H9 (cell line): ENCODE measurements around the gene SWI5. TPM values are rescaled to one million over a fixed set of nuclear protein-coding genes. Genes with fewer than 3 reads are reported as not detected.

Experiments
- DNase-seq: peaks from one replicate; pipeline ENCODE4 v3.0.0-alpha.2; 2017
- H2AFZ ChIP-seq: one replicate; pipeline ENCODE4 v1.6.1; 2013; ENCODE audit warnings: mild to moderate bottlenecking, low read length, control low read depth, moderate library complexity
- H2AK5ac ChIP-seq: 2 replicates; pipeline ENCODE4 v1.6.1; 2013; ENCODE audit warnings: low read length, control low read depth, mixed read lengths; ENCODE audit not compliant: insufficient read length
- H2BK120ac ChIP-seq: one replicate; pipeline ENCODE4 v1.6.1; 2013; ENCODE audit warnings: low read depth, mild to moderate bottlenecking, low read length, control low read depth, inconsistent platforms; ENCODE audit not compliant: poor library complexity, severe bottlenecking
- H2BK12ac ChIP-seq: 2 replicates; pipeline ENCODE4 v1.6.1; 2013; ENCODE audit warnings: low read length, control low read depth, mixed read lengths, low read depth; ENCODE audit not compliant: insufficient read length
- H2BK15ac ChIP-seq: 2 replicates; pipeline ENCODE4 v1.6.1; 2013; ENCODE audit warnings: low read depth, low read length, control low read depth
- H2BK20ac ChIP-seq: one replicate; pipeline ENCODE4 v1.6.1; 2013; ENCODE audit warnings: low read depth, mild to moderate bottlenecking, low read length, control low read depth, inconsistent platforms; ENCODE audit not compliant: poor library complexity, severe bottlenecking
- H2BK5ac ChIP-seq: 2 replicates; pipeline ENCODE4 v1.6.1; 2013; ENCODE audit warnings: low read length, control low read depth, mixed read lengths; ENCODE audit not compliant: insufficient read length
- H3K14ac ChIP-seq: 2 replicates; pipeline ENCODE4 v1.6.1; 2013; ENCODE audit warnings: low read length, control low read depth; ENCODE audit not compliant: insufficient read depth
- H3K18ac ChIP-seq: 2 replicates; pipeline ENCODE4 v1.6.1; 2013; ENCODE audit warnings: low read depth, mild to moderate bottlenecking, mixed read lengths, low read length, control low read depth; ENCODE audit not compliant: insufficient read length
- H3K23ac ChIP-seq: 2 replicates; pipeline ENCODE4 v1.6.1; 2013; ENCODE audit warnings: low read length, control low read depth, mixed read lengths, low read depth; ENCODE audit not compliant: insufficient read length
- H3K23me2 ChIP-seq: 2 replicates; pipeline ENCODE4 v1.6.1; 2013; ENCODE audit warnings: low read depth, mild to moderate bottlenecking, mixed read lengths, low read length, control low read depth; ENCODE audit not compliant: insufficient read length, poor library complexity, severe bottlenecking
- H3K27ac ChIP-seq: 2 replicates; pipeline ENCODE4 v1.5.1; 2013; ENCODE audit warnings: low read length, control low read depth, mixed read lengths, low read depth; ENCODE audit not compliant: insufficient read length
- H3K27me3 ChIP-seq: 2 replicates; pipeline ENCODE4 v1.6.1; 2013; ENCODE audit warnings: low read length, control low read depth, inconsistent platforms; ENCODE audit not compliant: insufficient read depth
- H3K4ac ChIP-seq: 2 replicates; pipeline ENCODE4 v1.6.1; 2013; ENCODE audit warnings: low read depth, mild to moderate bottlenecking, control low read depth, inconsistent platforms, low read length, moderate library complexity
- H3K4me1 ChIP-seq: 2 replicates; pipeline ENCODE4 v1.6.1; 2013; ENCODE audit warnings: low read length, control low read depth, inconsistent platforms; ENCODE audit not compliant: insufficient read depth
- H3K4me2 ChIP-seq: 2 replicates; pipeline ENCODE4 v1.6.1; 2013; ENCODE audit warnings: low read length, control low read depth, mixed read lengths; ENCODE audit not compliant: insufficient read length, insufficient read depth
- H3K56ac ChIP-seq: 2 replicates; pipeline ENCODE4 v1.6.1; 2013; ENCODE audit warnings: low read depth, mild to moderate bottlenecking, mixed read lengths, low read length, control low read depth; ENCODE audit not compliant: insufficient read length
- H3K79me1 ChIP-seq: 2 replicates; pipeline ENCODE4 v1.6.1; 2013; ENCODE audit warnings: low read depth, mild to moderate bottlenecking, moderate library complexity, low read length, control low read depth, inconsistent platforms; ENCODE audit not compliant: insufficient read depth, poor library complexity, severe bottlenecking
- H3K79me2 ChIP-seq: 2 replicates; pipeline ENCODE4 v1.6.1; 2013; ENCODE audit warnings: low read length, control low read depth, inconsistent platforms; ENCODE audit not compliant: insufficient read depth
- H3K9ac ChIP-seq: 2 replicates; pipeline ENCODE4 v1.6.1; 2013; ENCODE audit warnings: low read length, control low read depth, mixed read lengths; ENCODE audit not compliant: insufficient read length; ENCODE audit errors: extremely low read depth
- H3K9me3 ChIP-seq: one replicate; pipeline ENCODE4 v1.6.1; 2013; ENCODE audit warnings: low read depth, low read length, inconsistent platforms; ENCODE audit not compliant: control insufficient read depth
- H3T11ph ChIP-seq: one replicate; pipeline ENCODE4 v1.6.1; 2013; ENCODE audit warnings: mild to moderate bottlenecking, low read length, control low read depth, inconsistent platforms
- H4K20me1 ChIP-seq: one replicate; pipeline ENCODE4 v1.6.1; 2013; ENCODE audit not compliant: control insufficient read depth, insufficient read length, insufficient read depth
- H4K5ac ChIP-seq: 2 replicates; pipeline ENCODE4 v1.6.1; 2013; ENCODE audit warnings: low read depth, mild to moderate bottlenecking, mixed read lengths, low read length, control low read depth; ENCODE audit not compliant: insufficient read length
- H4K8ac ChIP-seq: replicated peaks from 2 replicates; pipeline ENCODE4 v1.6.1; 2013; ENCODE audit warnings: low read length, control low read depth, mixed read lengths, low read depth; ENCODE audit not compliant: insufficient read length
- H4K91ac ChIP-seq: 2 replicates; pipeline ENCODE4 v1.6.1; 2013; ENCODE audit warnings: low read depth, mild to moderate bottlenecking, moderate library complexity, mixed read lengths, low read length, control low read depth; ENCODE audit not compliant: insufficient read length
- H3K27ac Mint-ChIP-seq, 3 experiments: 2 replicates in 2 of 3; 3 replicates in 1 of 3; pipeline ENCODE4 v1.8.0; 2020 to 2021; ENCODE audit warnings: mixed read lengths in 3 of 3, mild to moderate bottlenecking in 1 of 3, moderate library complexity in 1 of 3
- H3K27me3 Mint-ChIP-seq: 2 replicates; pipeline ENCODE4 v1.8.0; 2021; ENCODE audit warnings: low read depth, mild to moderate bottlenecking, moderate library complexity, mixed read lengths
- H3K36me3 Mint-ChIP-seq, 3 experiments: 2 replicates in 2 of 3; 3 replicates in 1 of 3; pipeline ENCODE4 v1.8.0; 2020 to 2021; ENCODE audit warnings: low read depth in 3 of 3, mixed read lengths in 3 of 3; ENCODE audit not compliant: insufficient read depth in 1 of 3
- H3K4me1 Mint-ChIP-seq, 2 experiments: 2 replicates each; pipeline ENCODE4 v1.8.0; 2020; ENCODE audit warnings: mixed read lengths in 2 of 2
- H3K4me3 Mint-ChIP-seq, 2 experiments: 2 replicates in 1 of 2; 3 replicates in 1 of 2; pipeline ENCODE4 v1.8.0; 2020 to 2021; ENCODE audit warnings: mild to moderate bottlenecking in 2 of 2, mixed read lengths in 2 of 2, moderate library complexity in 1 of 2
- H3K9me3 Mint-ChIP-seq, 2 experiments: 2 replicates in 1 of 2; 3 replicates in 1 of 2; pipeline ENCODE4 v1.8.0; 2020; ENCODE audit warnings: mild to moderate bottlenecking in 2 of 2, mixed read lengths in 2 of 2, moderate library complexity in 1 of 2
- WGBS: extraction: QIAGEN DNeasy Blood & Tissue Kit; methylation state at CpG from one replicate; pipeline ENCODE4 v1.1.7; 2013; ENCODE audit warnings: missing lambda C conversion rate, low lambda C conversion rate, mixed read lengths; ENCODE audit not compliant: insufficient read length; ENCODE audit errors: extremely low coverage; 5-methylcytosine and 5-hydroxymethylcytosine counted together
- total RNA-seq: library from RNA; stranded (reverse); gene quantifications from 2 replicates; pipeline ENCODE4 v1.2.1, GENCODE V29; 2021
- TF ChIP-seq, protein P1 (sequence below): fragments of 200-600 bp; sonication (generic); conservative IDR thresholded peaks from 3 replicates; pipeline ENCODE4 v1.8.0; 2021; ENCODE audit warnings: antibody characterized with exemption, mild to moderate bottlenecking

Gene SWI5
- total RNA-seq, 1 experiment from 2014 or later, result 25.6 TPM

DNA sequence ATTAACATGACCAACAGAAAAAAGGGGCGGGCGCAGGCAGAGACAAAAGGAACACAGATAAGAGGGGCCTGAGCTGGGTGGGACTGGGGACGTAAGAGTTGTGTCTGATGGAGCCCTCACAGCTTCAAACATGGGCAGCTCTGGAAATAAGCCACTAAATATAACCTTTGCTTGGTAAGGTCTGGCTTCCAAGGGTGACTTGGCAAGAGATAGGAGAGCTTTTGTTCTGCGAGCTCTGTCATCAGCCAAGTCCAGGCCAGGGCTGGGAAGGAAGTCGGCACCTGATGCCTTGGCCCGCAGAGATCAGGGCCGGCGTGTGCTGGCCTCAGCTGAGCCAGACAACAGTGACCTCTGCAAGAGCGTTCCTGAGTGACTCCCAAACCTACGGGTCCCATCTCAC, 34.4 kb downstream of the SWI5 start:
- Histone ChIP-seq H2BK20ac (no peak overlapping the region), H2BK5ac (no peak overlapping the region), H3K23ac (no peak overlapping the region), H4K5ac (no peak overlapping the region), H3K56ac (no peak overlapping the region), H2AFZ (no peak overlapping the region), H3K18ac (no peak overlapping the region), H4K91ac (no peak overlapping the region), H3K9ac (no peak overlapping the region), H3K79me1 (no peaks in the 10 kb centered on the region), H2BK12ac (no peak overlapping the region), H3K79me2 (no peaks in the 10 kb centered on the region), H2AK5ac (no peak overlapping the region), H2BK120ac (no peak overlapping the region), H3K9me3 (no peaks in the 10 kb centered on the region), H3K4me1 (no peaks in the 10 kb centered on the region), H3K27ac (no peak overlapping the region), H3K27me3 (no peaks in the 10 kb centered on the region), H4K20me1 (no peaks in the 10 kb centered on the region), H3K4ac (no peak overlapping the region), H3K23me2 (no peaks in the 10 kb centered on the region), H3K4me2 (no peak overlapping the region), H2BK15ac (no peak overlapping the region), H3T11ph (no peak overlapping the region), H4K8ac (no peak overlapping the region), H3K14ac (no peak overlapping the region)
- Mint-ChIP-seq H3K4me1 (no peaks in the 10 kb centered on the region), H3K27ac (peak overlapping the region in 1 of 3 experiments; percentile 27; a peak in 1 of 7 replicates), H3K9me3 (no peaks in the 10 kb centered on the region; a peak in 1 of 5 replicates), H3K36me3 (peaks cover 32 to 58% (median 48%) of the 10 kb centered on the region in 3 experiments), H3K27me3 (no peaks in the 10 kb centered on the region), H3K4me3 (no peak overlapping the region)
- no peak for DNase-seq
- WGBS, result no CpG with 5 or more reads among the region's 10 CpGs
- TF ChIP-seq, protein P1, sequence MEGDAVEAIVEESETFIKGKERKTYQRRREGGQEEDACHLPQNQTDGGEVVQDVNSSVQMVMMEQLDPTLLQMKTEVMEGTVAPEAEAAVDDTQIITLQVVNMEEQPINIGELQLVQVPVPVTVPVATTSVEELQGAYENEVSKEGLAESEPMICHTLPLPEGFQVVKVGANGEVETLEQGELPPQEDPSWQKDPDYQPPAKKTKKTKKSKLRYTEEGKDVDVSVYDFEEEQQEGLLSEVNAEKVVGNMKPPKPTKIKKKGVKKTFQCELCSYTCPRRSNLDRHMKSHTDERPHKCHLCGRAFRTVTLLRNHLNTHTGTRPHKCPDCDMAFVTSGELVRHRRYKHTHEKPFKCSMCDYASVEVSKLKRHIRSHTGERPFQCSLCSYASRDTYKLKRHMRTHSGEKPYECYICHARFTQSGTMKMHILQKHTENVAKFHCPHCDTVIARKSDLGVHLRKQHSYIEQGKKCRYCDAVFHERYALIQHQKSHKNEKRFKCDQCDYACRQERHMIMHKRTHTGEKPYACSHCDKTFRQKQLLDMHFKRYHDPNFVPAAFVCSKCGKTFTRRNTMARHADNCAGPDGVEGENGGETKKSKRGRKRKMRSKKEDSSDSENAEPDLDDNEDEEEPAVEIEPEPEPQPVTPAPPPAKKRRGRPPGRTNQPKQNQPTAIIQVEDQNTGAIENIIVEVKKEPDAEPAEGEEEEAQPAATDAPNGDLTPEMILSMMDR, result no peak
